Panc1 (cell line): ENCODE results near the gene CYTH2. TPM values are rescaled to one million over a fixed set of nuclear protein-coding genes. Genes with fewer than 3 reads are reported as not detected.

Source experiments
- ATAC-seq: fragments of 200-7000 bp; cut with Tn5 transposase; 2 replicates; pipeline ENCODE4 v1.9.1; 2020; ENCODE audit warnings: mild to moderate bottlenecking, moderate library complexity
- BruUV-seq: library from RNA; stranded (reverse); fragments of 400-500 nt; replicated peaks from 2 replicates; lab custom pipeline; 2021; lab: Mats Ljungman, UMichigan
- CTCF ChIA-PET: fragments of 300-600 bp; sonication (Branson Sonifier 250); formaldehyde crosslinking; loops from one replicate; lab custom pipeline; 2022; ENCODE audit warnings: antibody characterized with exemption; lab: Charles Lee
- POLR2A ChIA-PET: fragments of 300-600 bp; sonication (Branson Sonifier 250); formaldehyde crosslinking; loops from one replicate; lab custom pipeline; 2022; ENCODE audit warnings: antibody characterized with exemption; lab: Charles Lee
- DNase-seq: peaks from one replicate; pipeline ENCODE4 v3.0.0-alpha.2; 2010; ENCODE audit warnings: low read depth, low spot score
- H3K27ac ChIP-seq: 2 replicates; pipeline ENCODE4 v1.5.1; 2011; ENCODE audit warnings: mild to moderate bottlenecking, low read length, inconsistent platforms
- H3K27me3 ChIP-seq: fragments of 200-500 bp; sonication (Bioruptor generic); 2 replicates; pipeline ENCODE4 v1.6.0; 2014; ENCODE audit warnings: low read length, inconsistent platforms; ENCODE audit not compliant: control insufficient read depth, insufficient read depth
- H3K36me3 ChIP-seq: fragments of 200-500 bp; sonication (Bioruptor generic); 2 replicates; pipeline ENCODE4 v1.5.1; 2014; ENCODE audit warnings: inconsistent platforms, mild to moderate bottlenecking, low read length, moderate library complexity; ENCODE audit not compliant: control insufficient read depth, insufficient read depth
- H3K4me1 ChIP-seq: 2 replicates; pipeline ENCODE4 v1.5.1; 2011; ENCODE audit warnings: inconsistent platforms, mild to moderate bottlenecking, low read length, moderate library complexity; ENCODE audit not compliant: control insufficient read depth, insufficient read depth
- H3K4me3 ChIP-seq, 2 experiments: 2 replicates each; pipeline ENCODE4 v1.5.1; 2011 to 2012; ENCODE audit warnings: low read depth in 2 of 2, low read length in 2 of 2, mild to moderate bottlenecking in 2 of 2, inconsistent platforms in 1 of 2, moderate library complexity in 1 of 2
- H3K9me3 ChIP-seq: fragments of 200-500 bp; sonication (Bioruptor generic); 2 replicates; pipeline ENCODE4 v1.5.1; 2014; ENCODE audit warnings: low read depth, mild to moderate bottlenecking, inconsistent platforms, low read length, moderate library complexity; ENCODE audit not compliant: control insufficient read depth, insufficient read depth
- POLR2AphosphoS5 ChIP-seq: IDR thresholded peaks from 2 replicates; pipeline ENCODE4 v1.6.1; 2012; ENCODE audit warnings: mild to moderate bottlenecking, low read depth, low read length, moderate library complexity
- SIN3A ChIP-seq: IDR thresholded peaks from 2 replicates; pipeline ENCODE4 v1.6.1; 2012; ENCODE audit warnings: low read depth, mild to moderate bottlenecking, low read length, moderate library complexity, borderline replicate concordance; ENCODE audit not compliant: insufficient read depth
- TCF7L2 ChIP-seq: IDR thresholded peaks from 2 replicates; pipeline ENCODE4 v1.6.1; 2011; ENCODE audit warnings: mild to moderate bottlenecking, low read depth, low read length, inconsistent platforms
- in situ Hi-C: cut with HindIII; loops from 2 replicates; pipeline ENCODE4 v1.10.0; 2016; ENCODE audit warnings: low sequenced_read_pairs, low pct_unique_long_range_greater_than_20kb
- intact Hi-C: fragments of 100-400 bp; cut with micrococcal nuclease; formaldehyde crosslinking; loops from one replicate; pipeline ENCODE4 v1.10.0; 2022; ENCODE audit not compliant: unreplicated experiment
- total RNA-seq: library from RNA; stranded (reverse); gene quantifications from one replicate; pipeline ENCODE4 v1.2.1, GENCODE V29; 2021; ENCODE audit not compliant: unreplicated experiment
- TF ChIP-seq, protein P1 (sequence below), 2 experiments: IDR thresholded peaks; 2 replicates each; pipeline ENCODE4 v1.6.1; 2011 to 2012; ENCODE audit warnings: low read depth in 2 of 2, control low read depth in 1 of 2, low read length in 1 of 2, mild to moderate bottlenecking in 1 of 2, moderate library complexity in 1 of 2; ENCODE audit not compliant: insufficient read depth in 1 of 2
- TF ChIP-seq, protein P2 (sequence below): fragments of 450-650 bp; IDR thresholded peaks from 2 replicates; pipeline ENCODE4 v1.5.1; 2017; ENCODE audit warnings: mild to moderate bottlenecking

The CYTH2 gene
- total RNA-seq, 1 experiment from 2014 or later: 53.4 TPM

DNA sequence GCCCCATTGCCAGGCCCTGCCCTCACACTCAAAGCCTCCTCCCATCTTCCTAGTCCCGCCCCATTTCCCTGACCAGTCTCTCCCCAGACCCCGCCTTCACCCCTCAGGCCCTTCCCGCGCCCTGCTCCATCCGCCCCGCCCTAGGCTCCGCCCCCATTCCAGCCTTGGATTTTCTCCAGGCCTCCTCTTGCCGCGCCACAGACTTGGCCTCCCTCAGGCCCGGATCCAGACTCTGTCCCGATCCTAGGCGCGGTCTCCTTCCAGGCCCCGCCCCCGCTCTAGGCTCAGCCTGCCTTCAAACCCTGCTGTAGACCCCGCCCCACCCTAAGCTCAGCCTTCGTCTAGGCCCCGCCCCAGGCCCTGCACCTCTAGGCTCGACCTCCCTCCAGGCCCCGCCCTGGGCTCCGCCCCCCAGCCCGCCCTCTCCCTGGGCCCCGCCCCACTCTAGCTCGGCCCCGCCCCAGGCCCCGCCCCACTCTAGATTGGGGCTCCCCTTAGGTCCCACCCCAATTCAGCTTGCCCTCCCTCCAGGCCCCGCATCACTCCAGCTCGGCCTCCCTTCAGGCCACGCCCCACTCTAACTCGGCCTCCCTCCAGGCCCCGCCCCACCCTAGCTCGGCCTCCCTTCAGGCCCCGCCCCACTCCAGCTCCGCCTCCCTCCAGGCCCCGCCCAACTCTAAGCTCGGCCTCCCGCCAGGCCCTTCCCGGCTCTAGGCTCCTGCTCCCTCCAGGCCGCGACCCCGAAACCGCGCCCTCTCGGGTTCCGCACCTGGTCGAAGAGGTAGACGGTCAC lies 24.0 kb downstream of the CYTH2 start:
- no peaks in the 10 kb centered on the region for H3K27me3 ChIP-seq
- no peak overlapping the region; the same call in 1 of the 2 replicates for H3K27ac ChIP-seq
- ChIA-PET POLR2A (interaction anchor here (0.5 to 0.7 kb wide), 6 partner anchors 20 to 408 kb away, joined by 3 to 14 read pairs (median 4); no protein-coding TSS in a partner anchor), CTCF (interaction anchor here (0.5 to 1.6 kb wide), 6 partner anchors 13 to 102 kb away, joined by 3 to 11 read pairs (median 8); no protein-coding TSS in a partner anchor)
- TF ChIP-seq, protein P1, sequence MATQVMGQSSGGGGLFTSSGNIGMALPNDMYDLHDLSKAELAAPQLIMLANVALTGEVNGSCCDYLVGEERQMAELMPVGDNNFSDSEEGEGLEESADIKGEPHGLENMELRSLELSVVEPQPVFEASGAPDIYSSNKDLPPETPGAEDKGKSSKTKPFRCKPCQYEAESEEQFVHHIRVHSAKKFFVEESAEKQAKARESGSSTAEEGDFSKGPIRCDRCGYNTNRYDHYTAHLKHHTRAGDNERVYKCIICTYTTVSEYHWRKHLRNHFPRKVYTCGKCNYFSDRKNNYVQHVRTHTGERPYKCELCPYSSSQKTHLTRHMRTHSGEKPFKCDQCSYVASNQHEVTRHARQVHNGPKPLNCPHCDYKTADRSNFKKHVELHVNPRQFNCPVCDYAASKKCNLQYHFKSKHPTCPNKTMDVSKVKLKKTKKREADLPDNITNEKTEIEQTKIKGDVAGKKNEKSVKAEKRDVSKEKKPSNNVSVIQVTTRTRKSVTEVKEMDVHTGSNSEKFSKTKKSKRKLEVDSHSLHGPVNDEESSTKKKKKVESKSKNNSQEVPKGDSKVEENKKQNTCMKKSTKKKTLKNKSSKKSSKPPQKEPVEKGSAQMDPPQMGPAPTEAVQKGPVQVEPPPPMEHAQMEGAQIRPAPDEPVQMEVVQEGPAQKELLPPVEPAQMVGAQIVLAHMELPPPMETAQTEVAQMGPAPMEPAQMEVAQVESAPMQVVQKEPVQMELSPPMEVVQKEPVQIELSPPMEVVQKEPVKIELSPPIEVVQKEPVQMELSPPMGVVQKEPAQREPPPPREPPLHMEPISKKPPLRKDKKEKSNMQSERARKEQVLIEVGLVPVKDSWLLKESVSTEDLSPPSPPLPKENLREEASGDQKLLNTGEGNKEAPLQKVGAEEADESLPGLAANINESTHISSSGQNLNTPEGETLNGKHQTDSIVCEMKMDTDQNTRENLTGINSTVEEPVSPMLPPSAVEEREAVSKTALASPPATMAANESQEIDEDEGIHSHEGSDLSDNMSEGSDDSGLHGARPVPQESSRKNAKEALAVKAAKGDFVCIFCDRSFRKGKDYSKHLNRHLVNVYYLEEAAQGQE (IDR thresholded peaks at IDR 0.05; ENCODE audit: insufficient read depth in 1 of 2, low read depth in 2 of 2, low read length in 1 of 2): no peak
- no peak for TF ChIP-seq TCF7L2
- TF ChIP-seq SIN3A: no peak
- no peak; the same call in 1 of the 2 replicates for TF ChIP-seq POLR2AphosphoS5
- TF ChIP-seq, protein P2, sequence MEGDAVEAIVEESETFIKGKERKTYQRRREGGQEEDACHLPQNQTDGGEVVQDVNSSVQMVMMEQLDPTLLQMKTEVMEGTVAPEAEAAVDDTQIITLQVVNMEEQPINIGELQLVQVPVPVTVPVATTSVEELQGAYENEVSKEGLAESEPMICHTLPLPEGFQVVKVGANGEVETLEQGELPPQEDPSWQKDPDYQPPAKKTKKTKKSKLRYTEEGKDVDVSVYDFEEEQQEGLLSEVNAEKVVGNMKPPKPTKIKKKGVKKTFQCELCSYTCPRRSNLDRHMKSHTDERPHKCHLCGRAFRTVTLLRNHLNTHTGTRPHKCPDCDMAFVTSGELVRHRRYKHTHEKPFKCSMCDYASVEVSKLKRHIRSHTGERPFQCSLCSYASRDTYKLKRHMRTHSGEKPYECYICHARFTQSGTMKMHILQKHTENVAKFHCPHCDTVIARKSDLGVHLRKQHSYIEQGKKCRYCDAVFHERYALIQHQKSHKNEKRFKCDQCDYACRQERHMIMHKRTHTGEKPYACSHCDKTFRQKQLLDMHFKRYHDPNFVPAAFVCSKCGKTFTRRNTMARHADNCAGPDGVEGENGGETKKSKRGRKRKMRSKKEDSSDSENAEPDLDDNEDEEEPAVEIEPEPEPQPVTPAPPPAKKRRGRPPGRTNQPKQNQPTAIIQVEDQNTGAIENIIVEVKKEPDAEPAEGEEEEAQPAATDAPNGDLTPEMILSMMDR: no peak
- ATAC-seq: peak; percentile 78
- peak; percentile 75 for DNase-seq
- peaks cover 18% of the 10 kb centered on the region for H3K4me1 ChIP-seq
- in situ Hi-C loops (no loop called here), intact Hi-C loops (no loop called here)
- peak overlapping the region; percentile 41 to 49 for H3K4me3 ChIP-seq
- H3K36me3 ChIP-seq: no peaks in the 10 kb centered on the region
- no peaks in the 10 kb centered on the region for H3K9me3 ChIP-seq
- no TSS peak for BruUV-seq

DNA sequence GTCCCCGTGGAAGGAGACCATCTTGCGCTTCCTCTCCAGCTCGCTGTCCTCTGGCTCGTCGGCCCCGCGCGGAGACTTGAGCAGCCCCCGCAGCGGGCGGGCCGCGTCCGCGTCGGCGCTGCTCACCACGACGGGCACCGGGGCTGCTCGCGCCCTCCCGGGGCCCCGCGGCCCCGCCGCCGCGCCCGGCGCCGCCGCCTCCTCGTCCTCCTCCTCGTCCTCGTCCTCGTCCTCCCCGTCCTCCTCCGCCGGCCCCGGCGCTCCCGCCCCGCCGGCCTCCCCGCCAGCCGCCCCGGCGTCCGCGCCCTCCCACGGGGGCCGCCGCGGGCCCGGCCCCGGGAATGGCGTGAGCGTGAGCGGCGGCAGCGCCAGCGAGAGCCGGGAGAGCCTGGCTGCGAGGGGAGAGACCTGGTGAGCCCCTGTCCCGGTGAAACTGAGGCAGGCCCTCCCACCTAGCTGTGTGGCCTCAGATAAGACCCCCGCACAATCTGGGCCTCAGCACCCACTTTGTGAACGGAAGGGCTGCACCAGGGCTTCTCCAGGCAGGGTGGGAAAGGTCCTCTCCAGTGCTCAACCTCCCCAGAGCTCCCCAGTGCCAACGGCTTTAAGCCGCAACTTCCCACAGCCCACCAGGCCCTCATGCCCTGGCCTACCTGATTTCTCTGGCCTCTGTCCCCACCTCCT lies 24.7 kb downstream of the CYTH2 start:
- Histone ChIP-seq H3K27ac (peak overlapping the region; percentile 54), H3K27me3 (no peaks in the 10 kb centered on the region), H3K4me3 (peak overlapping the region; percentile 41 to 50), H3K9me3 (no peaks in the 10 kb centered on the region), H3K36me3 (no peaks in the 10 kb centered on the region), H3K4me1 (peaks cover 13% of the 10 kb centered on the region)
- ChIA-PET CTCF (interaction anchor here (0.5 to 1.6 kb wide), 5 partner anchors 12 to 94 kb away, joined by 3 to 11 read pairs (median 7); no protein-coding TSS in a partner anchor), POLR2A (interaction anchor here (0.5 to 0.7 kb wide), 5 partner anchors 20 to 409 kb away, joined by 3 to 5 read pairs (median 4); no protein-coding TSS in a partner anchor)
- BruUV-seq: no TSS peak
- peak; percentile 4; the same call in 1 of the 2 replicates for ATAC-seq
- in situ Hi-C loops (no loop called here), intact Hi-C loops (no loop called here)
- DNase-seq: no peak
- TF ChIP-seq, protein P1 (IDR thresholded peaks at IDR 0.05; ENCODE audit: insufficient read depth in 1 of 2, low read depth in 2 of 2, low read length in 1 of 2): no peak
- no peak for TF ChIP-seq SIN3A
- TF ChIP-seq POLR2AphosphoS5: no peak
- TF ChIP-seq, protein P2: no peak
- no peak for TF ChIP-seq TCF7L2
